Cardiac septum (tissue), 1 donor: ENCODE data around the gene E2F2. TPM values are rescaled to one million over a fixed set of nuclear protein-coding genes. Genes with fewer than 3 reads are reported as not detected.
A peak's percentile ranks its signal among the peaks of the same experiment; 100 is the strongest.
"Not testable (repeated sequence)": the region's sequence is repeated elsewhere in the genome, so short reads cannot be mapped to it uniquely, and the experiment has no call there.

Source experiments
- DNase-seq: peaks from one replicate; pipeline ENCODE4 v3.0.0-alpha.2; 2020; ENCODE audit warnings: low spot score
- intact Hi-C: fragments of 100-400 bp; cut with DNase I; formaldehyde crosslinking; loops from one replicate; pipeline ENCODE4 v1.14.0; 2022
- total RNA-seq: library from RNA; stranded (reverse); fragmentation: NEBNext Ultra II Directional; extraction: Animal tissue kit (Norgen Biotek cat#: 25700); gene quantifications from one replicate; pipeline ENCODE4 v1.2.1, GENCODE V29; 2021
- donor health status: DM: no; HTN: no; CAD: no.

Gene E2F2
- total RNA-seq, 1 donor from 2014 or later = 0.30 TPM

GRCh38 chr1:23528250-23528978, 2.6 kb downstream of the E2F2 start:
- intact Hi-C loops = no loop called here

DNA sequence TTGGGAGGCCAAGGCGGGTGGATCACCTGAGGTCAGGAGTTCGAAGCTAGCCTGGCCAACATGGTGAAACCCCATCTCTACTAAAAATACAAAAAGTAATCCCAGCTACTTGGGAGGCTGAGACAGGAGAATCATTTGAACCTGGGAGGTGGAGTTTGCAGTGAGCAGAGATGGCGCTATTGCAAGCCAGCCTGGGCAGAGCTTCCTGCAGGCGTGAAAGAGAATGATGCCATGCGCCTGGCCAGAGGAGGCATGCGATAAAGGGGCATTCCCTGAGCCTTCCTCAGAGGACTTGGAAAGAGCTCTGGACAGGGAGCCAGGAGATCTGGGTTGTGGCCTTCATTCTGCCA, 3.2 kb downstream of the E2F2 start:
- DNase-seq = no peak
- intact Hi-C loops = no loop called here

More at GRCh38 chr1:23528250-23528978, 2.6 kb downstream of the E2F2 start:
- peak; percentile 94 for DNase-seq

DNA sequence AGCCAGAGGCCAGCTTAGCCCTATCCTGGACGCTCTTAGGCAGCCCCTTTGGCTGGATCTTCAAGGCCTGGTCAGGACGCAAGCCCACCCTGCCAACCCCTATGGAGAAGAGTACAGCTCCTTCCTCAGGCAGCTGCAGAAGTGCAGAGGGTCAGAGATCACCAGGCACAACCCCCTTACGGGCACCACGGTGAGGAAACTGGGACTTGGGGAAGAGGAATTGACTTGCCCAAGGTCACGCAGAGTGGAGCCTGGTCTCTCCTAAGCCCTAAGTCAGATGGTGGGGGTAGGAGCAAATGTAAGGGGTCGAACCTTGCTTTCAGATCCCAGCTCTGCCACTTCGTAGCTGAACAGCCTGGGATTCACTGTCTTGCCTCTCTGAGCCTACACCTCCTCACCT, 3.7 kb downstream of the E2F2 start:
- intact Hi-C loops = no loop called here
- DNase-seq = no peak

DNA sequence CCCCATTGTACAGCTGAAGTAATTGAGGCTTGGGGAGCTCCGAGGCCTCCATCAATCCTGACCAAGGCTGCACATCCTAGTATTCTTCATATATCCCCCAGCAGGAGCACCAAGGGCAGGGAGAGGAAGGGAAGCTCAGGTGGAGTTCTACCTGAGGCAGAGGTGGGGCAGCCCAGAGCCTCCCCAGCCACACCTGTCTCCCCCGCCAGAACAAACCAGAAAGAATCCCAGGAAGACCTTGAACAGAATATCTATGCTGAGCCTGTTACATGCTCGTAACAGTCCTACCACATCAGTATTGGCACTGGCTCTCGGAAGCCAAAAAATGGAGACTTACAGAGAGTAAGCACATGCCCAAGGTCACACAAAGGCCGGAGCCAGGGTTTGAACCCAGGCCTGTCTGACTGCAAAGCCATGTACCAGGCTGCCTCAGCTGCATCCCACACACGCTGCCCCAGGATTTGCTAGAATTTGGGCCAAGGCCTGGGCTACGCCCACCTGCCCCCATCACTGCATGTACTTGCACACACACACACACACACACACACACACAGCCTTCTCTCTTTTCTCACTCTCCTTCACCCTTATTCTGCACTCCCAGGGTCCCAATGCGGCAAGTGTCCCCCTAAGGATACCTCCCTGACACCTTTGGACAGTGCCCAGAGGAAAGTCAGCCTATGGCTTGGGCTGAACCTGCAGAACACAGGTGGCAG, 4.5 kb downstream of the E2F2 start:
- DNase-seq = no peak
- intact Hi-C loops = no loop called here

- intact Hi-C loops = no loop called here
- no peak for DNase-seq
These were observed 5.3 kb downstream of the E2F2 start for GRCh38 chr1:23525558-23526250.

GRCh38 chr1:23524716-23525401, 6.2 kb downstream of the E2F2 start:
- intact Hi-C loops = no loop called here

DNA sequence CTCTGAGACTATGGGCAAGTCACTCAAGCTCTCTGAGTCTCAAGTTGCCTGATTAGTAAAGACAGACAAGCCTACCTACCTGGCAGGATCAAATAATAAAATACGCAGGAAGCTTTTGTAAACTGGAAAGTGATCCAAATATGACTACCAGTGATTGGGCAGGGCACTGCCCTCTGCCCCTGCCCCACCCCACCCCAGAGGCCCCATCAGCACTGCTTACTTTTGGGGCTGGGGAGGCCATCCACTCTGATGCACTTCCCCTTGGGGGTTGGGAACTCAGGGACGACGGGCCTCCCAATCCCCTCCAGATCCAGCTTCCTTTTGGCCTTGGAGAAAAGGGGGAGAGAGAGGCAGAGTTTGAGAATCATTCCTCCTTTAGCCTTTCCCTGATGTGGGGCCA, 6.9 kb downstream of the E2F2 start:
- intact Hi-C loops = no loop called here

More at GRCh38 chr1:23524716-23525401, 6.2 kb downstream of the E2F2 start:
- no peak for DNase-seq

GRCh38 chr1:23522244-23522982, 8.6 kb downstream of the E2F2 start:
- intact Hi-C loops = no loop called here
- DNase-seq = no peak

More for the DNA sequence above, 6.9 kb downstream of the E2F2 start:
- DNase-seq = no peak

DNA sequence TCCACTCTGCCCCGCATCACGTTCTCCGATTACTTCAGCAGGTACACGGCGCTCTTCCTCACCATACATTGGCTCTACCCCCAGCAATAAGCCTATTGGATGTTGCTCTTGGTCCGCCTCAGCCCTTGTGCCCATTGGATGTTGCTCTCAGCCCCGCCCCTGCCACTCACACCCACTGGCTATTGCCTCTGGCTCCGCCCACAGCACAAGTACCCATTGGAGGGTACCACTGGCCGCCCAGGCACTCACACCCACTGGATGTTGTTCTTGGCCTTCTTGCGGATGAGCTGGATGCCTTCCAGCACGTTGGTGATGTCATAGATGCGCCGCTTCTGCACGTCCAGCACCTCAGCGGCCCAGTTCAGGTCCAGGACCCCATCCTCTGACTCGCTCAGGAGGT, 9.4 kb downstream of the E2F2 start:
- DNase-seq = no peak
- intact Hi-C loops = no loop called here

GRCh38 chr1:23517581-23517980, 13.5 kb downstream of the E2F2 start:
- DNase-seq = no peak
- intact Hi-C loops = no loop called here

DNA sequence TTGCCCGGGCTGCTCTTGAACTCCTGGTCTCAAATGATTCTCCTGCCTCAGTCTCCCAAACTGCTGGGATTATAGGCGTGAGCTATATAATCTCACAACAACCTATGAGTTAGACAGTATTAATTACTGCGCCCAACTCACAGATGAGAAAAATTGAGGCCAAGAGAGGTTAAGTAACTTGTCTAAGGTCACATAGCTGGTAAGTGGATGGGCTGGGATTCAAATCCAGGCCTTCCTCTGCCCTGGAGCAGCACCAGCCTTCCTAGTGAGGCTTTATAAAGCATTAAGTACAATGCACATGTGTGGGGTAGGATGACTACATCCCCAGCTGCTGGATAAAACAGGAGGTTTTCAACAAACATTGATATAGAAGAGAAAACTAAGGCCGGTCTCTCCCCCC, 15.1 kb downstream of the E2F2 start:
- intact Hi-C loops = no loop called here
- DNase-seq = no peak

DNA sequence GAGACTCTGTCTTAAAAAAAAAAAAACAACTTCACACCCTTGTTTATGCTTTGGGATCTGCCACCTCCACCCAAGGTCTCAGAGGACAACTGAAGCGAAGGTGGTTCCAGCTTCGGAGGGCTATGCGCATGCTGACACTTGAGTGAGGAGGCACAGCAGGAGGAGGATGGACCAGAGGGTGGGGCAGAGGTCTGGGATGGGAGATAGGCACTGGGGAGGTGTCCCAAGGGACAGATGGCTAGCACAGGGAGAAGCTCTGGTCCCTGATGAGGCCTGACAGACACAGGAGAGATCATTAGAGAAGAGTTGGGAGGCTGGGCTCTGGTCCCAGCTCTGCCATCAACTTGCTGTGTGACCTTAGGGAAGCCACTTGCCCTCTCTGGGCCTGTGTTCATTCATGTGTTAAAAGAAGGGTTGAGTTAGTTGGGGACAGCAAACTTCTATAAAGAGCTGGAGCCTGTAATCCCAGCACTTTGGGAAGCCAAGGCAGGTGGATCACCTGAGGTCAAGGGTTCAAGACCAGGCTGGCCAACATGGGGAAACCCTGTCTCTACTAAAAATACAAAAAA, 16.8 kb downstream of the E2F2 start:
- DNase-seq = no peak
- intact Hi-C loops = no loop called here

- intact Hi-C loops = no loop called here
- no peak for DNase-seq
These were observed 21.1 kb downstream of the E2F2 start for GRCh38 chr1:23509896-23510295.

DNA sequence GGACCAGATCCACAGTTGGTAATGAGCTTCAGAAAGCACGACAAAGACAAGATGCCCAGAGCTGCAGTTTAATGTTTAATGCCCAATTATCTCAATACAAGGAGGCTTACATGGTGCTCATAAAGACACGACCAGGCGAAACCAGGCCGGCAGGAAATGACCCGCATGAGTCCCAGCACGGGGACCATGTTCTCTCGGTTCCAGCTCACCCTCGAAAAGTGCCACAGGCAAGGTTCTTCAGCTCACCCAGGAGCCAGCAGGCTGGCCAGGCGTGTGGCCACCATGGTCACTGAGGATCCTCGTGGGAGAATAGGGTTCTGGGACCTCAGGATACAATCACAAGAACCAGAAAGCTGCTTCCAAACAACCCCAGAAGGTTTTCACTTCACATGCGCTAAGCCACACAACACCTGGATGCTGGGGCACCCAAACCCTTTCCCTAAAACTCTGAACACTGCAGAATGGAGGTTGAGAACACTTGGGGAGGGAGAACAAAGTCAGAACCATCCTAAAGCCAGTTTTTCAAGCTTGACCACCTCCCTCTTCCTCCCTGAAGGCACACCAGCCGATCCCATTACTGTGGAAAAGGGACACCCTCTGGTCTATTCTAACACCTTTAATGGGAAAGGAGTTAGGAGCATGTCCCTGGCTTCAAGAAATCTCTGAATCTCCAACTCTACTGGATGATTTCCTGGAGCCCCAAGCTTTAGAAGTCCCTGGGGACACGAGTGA, 24.5 kb downstream of the E2F2 start:
- no peak for DNase-seq
- intact Hi-C loops = no loop called here

DNA sequence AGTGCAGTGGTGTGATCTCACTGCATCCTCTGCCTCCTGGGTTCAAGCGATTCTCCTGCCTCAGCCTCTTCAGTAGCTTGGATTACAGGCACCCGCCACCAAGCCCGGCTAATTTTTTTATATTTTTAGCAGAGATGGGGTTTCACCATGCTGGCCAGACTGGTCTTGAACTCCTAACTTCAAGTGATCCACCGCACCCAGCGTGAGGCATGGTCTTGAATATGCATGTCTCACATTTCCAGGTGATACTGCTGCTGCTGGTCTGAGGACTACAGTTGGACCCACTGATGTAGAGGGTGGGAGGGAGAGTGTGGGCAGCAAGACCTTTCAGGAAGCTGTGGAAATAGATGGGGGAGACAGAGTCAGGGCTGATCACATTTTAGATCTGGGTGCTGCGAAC, 25.2 kb downstream of the E2F2 start:
- intact Hi-C loops = no loop called here
- no peak for DNase-seq

DNA sequence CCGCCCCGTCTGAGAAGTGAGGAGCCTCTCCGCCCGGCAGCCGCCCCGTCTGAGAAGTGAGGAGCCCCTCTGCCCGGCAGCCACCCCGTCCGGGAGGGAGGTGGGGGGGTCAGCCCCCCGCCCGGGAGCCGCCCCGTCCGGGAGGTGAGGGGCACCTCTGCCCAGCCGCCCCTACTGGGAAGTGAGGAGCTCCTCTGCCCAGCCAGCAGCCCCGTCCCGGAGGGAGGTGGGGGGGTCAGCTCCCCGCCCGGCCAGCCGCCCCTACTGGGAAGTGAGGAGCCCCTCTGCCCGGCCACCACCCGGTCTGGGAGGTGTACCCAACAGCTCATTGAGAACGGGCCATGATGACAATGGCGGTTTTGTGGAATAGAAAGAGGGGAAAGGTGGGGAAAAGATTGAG, 26.9 kb downstream of the E2F2 start:
- DNase-seq, intact Hi-C loops: not testable (repeated sequence)

- no peak for DNase-seq
- intact Hi-C loops = no loop called here
These were observed 28.1 kb downstream of the E2F2 start for GRCh38 chr1:23502951-23503350.

- intact Hi-C loops = no loop called here
- DNase-seq = no peak
These were observed 30.6 kb downstream of the E2F2 start for GRCh38 chr1:23500466-23500865.
